Sigmoid colon (tissue), 4 donors: Measurements from ENCODE around the gene SEC16A.

Experiments
- EP300 ChIP-seq, 4 donors: sonication (generic); formaldehyde crosslinking; IDR thresholded peaks; one replicate each; pipeline ENCODE4 v1.6.1; 2017; ENCODE audit warnings: antibody characterized with exemption in 4 of 4
- POLR2A ChIP-seq, 2 donors: fragments of 450-650 bp; IDR thresholded peaks; one replicate each; pipeline ENCODE4 v1.6.1; 2016; ENCODE audit warnings: antibody characterized with exemption in 2 of 2, mild to moderate bottlenecking in 2 of 2, moderate library complexity in 2 of 2
- POLR2AphosphoS5 ChIP-seq, 4 donors: sonication (generic); formaldehyde crosslinking; IDR thresholded peaks; one replicate each; pipeline ENCODE4 v1.6.1; 2017; ENCODE audit warnings: antibody characterized with exemption in 4 of 4
- TF ChIP-seq, protein P1 (sequence below), 4 experiments: fragments of 450-650 bp in 3 of 4; fragments of 200-600 bp in 1 of 4; IDR thresholded peaks; one replicate each; pipeline ENCODE4 v1.5.1; 2016 to 2019; ENCODE audit warnings: antibody characterized with exemption in 4 of 4, mild to moderate bottlenecking in 3 of 4, moderate library complexity in 2 of 4

DNA sequence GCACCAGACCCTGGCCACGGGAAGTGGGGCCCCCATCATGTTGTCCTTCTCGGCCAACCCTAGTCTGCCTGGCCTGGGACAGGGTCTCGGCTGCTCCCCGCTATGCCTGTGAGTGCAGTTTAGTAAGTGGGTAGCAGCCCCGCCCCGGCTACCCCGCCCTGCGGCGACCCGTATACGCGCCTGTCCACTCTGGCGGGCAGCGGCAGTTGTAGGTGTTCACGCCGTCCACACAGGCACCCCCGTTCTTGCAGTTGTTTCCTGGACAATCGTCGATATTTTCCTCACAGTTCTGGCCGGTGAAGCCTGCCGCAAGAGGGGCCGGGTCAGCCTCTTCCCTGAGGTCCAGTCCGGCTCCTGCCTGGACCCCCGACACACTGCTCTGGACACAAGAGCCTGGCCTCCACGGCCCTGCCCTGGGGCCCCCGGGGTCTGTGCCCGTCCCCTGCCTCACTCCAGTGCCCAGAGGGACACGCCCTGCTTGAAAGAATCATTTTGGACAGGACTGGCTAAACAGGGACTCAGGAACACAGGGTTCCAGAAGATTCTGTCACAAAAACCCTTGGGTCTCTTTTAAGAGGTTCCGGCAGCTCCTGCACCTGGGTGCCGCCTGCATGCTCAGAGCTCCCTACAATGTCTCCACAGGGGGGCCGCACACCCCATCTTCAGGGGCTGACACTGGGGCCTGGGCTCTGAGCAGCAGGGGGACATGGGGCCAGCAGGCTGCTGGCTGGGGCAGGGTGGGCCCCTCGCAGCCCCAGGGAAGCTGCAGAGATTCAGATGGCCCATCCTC lies 36.6 kb upstream of the SEC16A start:
- TF ChIP-seq, protein P1, sequence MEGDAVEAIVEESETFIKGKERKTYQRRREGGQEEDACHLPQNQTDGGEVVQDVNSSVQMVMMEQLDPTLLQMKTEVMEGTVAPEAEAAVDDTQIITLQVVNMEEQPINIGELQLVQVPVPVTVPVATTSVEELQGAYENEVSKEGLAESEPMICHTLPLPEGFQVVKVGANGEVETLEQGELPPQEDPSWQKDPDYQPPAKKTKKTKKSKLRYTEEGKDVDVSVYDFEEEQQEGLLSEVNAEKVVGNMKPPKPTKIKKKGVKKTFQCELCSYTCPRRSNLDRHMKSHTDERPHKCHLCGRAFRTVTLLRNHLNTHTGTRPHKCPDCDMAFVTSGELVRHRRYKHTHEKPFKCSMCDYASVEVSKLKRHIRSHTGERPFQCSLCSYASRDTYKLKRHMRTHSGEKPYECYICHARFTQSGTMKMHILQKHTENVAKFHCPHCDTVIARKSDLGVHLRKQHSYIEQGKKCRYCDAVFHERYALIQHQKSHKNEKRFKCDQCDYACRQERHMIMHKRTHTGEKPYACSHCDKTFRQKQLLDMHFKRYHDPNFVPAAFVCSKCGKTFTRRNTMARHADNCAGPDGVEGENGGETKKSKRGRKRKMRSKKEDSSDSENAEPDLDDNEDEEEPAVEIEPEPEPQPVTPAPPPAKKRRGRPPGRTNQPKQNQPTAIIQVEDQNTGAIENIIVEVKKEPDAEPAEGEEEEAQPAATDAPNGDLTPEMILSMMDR (IDR thresholded peaks at IDR 0.05), result no peak
- TF ChIP-seq POLR2AphosphoS5 (IDR thresholded peaks at IDR 0.05) (no peak), EP300 (IDR thresholded peaks at IDR 0.05) (no peak), POLR2A (IDR thresholded peaks at IDR 0.05) (no peak)
